K562 (cell line): ENCODE measurements around the gene INCENP. TPM values are rescaled to one million over a fixed set of nuclear protein-coding genes. Genes with fewer than 3 reads are reported as not detected.

Source experiments
- ATAC-seq: fragments of 200-7000 bp; cut with Tn5 transposase; 3 replicates; pipeline ENCODE4 v1.9.1; 2020; ENCODE audit warnings: moderate library complexity
- BruUV-seq: library from RNA; stranded (reverse); fragments of 400-500 nt; replicated peaks from 2 replicates; lab custom pipeline; 2021; lab: Mats Ljungman, UMichigan
- CTCF ChIA-PET: fragments of 300-600 bp; formaldehyde crosslinking; extraction: SDS; loops from one replicate; lab custom pipeline; 2021; ENCODE audit warnings: low intra/inter-chr PET ratio; lab: Yijun Ruan, JAX
- POLR2A ChIA-PET: fragments of 300-600, 350-650 bp; sonication (Branson Sonifier 250); formaldehyde crosslinking; extraction: SDS; loops from one replicate; lab custom pipeline; 2021; ENCODE audit warnings: antibody characterized with exemption, inconsistent platforms; lab: Yijun Ruan, JAX
- DNase-seq, 4 experiments: peaks; one replicate each; pipeline versions ENCODE4 v3.0.0 to v3.0.0-alpha.2; 2011 to 2018; ENCODE audit warnings: low spot score in 3 of 4, mixed read lengths in 3 of 4; ENCODE audit errors: extremely low read depth in 1 of 4
- FAIRE-seq: peaks from 2 replicates; lab custom pipeline; 2011; peaks lifted over from hg19 to GRCh38; lab: Jason Lieb, UNC
- H2AFZ ChIP-seq: 2 replicates; pipeline ENCODE4 v1.6.0; 2011; ENCODE audit warnings: low read depth, low read length, control low read depth, inconsistent platforms
- H3K27ac ChIP-seq: fragments of 200-600 bp; 3 replicates; pipeline ENCODE4 v1.8.0; 2011; ENCODE audit warnings: low read depth, mild to moderate bottlenecking, control low read depth, inconsistent platforms, low read length, moderate library complexity, mixed read lengths; ENCODE audit errors: extremely low read depth
- H3K27me3 ChIP-seq, 2 experiments: fragments of 300-600 bp in 1 of 2; 2 replicates in 1 of 2; 3 replicates in 1 of 2; pipeline versions ENCODE4 v1.6.0 to v1.8.0; 2011; ENCODE audit warnings: inconsistent platforms in 2 of 2, low read length in 2 of 2, mild to moderate bottlenecking in 1 of 2, mixed read lengths in 1 of 2, moderate library complexity in 1 of 2; ENCODE audit not compliant: control insufficient read depth in 2 of 2, insufficient read depth in 2 of 2
- H3K36me3 ChIP-seq: fragments of 300-600 bp; 3 replicates; pipeline ENCODE4 v1.8.0; 2011; ENCODE audit warnings: mild to moderate bottlenecking, low read length, inconsistent platforms; ENCODE audit not compliant: control insufficient read depth, insufficient read depth
- H3K4me1 ChIP-seq, 2 experiments: fragments of 200-600 bp in 1 of 2; replicated peaks in 1 of 2; 2 replicates in 1 of 2; 3 replicates in 1 of 2; pipeline versions ENCODE4 v1.5.1 to v1.8.0; 2011; ENCODE audit warnings: inconsistent platforms in 2 of 2, low read length in 2 of 2, mild to moderate bottlenecking in 1 of 2, mixed read lengths in 1 of 2, moderate library complexity in 1 of 2; ENCODE audit not compliant: control insufficient read depth in 2 of 2, insufficient read depth in 2 of 2
- H3K4me2 ChIP-seq: 2 replicates; pipeline ENCODE4 v1.6.1; 2011; ENCODE audit warnings: low read length, control low read depth, inconsistent platforms, mixed read lengths; ENCODE audit not compliant: insufficient read depth
- H3K4me3 ChIP-seq: fragments of 200-600 bp; sonication (generic), shearing (Covaris generic); 2 replicates; pipeline ENCODE4 v1.5.1; 2016; ENCODE audit warnings: control low read depth, inconsistent platforms
- H3K79me2 ChIP-seq: fragments of 200-600 bp; 3 replicates; pipeline ENCODE4 v1.8.0; 2011; ENCODE audit warnings: low read length, inconsistent platforms; ENCODE audit not compliant: control insufficient read depth, insufficient read depth
- H3K9ac ChIP-seq, 2 experiments: 2 replicates each; pipeline versions ENCODE4 v1.6.0 to v1.6.1; 2011; ENCODE audit warnings: low read depth in 2 of 2, low read length in 2 of 2, control low read depth in 1 of 2, inconsistent platforms in 1 of 2, mild to moderate bottlenecking in 1 of 2, mixed read lengths in 1 of 2; ENCODE audit not compliant: insufficient read depth in 1 of 2
- H3K9me1 ChIP-seq: one replicate; pipeline ENCODE4 v1.6.0; 2011; ENCODE audit warnings: inconsistent platforms, mild to moderate bottlenecking, low read length, moderate library complexity; ENCODE audit not compliant: control insufficient read depth, insufficient read depth
- H3K9me3 ChIP-seq: replicated peaks from 2 replicates; pipeline ENCODE4 v1.5.1; 2011; ENCODE audit warnings: low read depth, low read length, inconsistent platforms; ENCODE audit not compliant: control insufficient read depth, insufficient read depth
- H4K20me1 ChIP-seq: replicated peaks from 2 replicates; pipeline ENCODE4 v1.6.1; 2011; ENCODE audit warnings: low read length, inconsistent platforms, mixed read lengths; ENCODE audit not compliant: control insufficient read depth, insufficient read depth
- BHLHE40 ChIP-seq: IDR thresholded peaks from 2 replicates; pipeline ENCODE4 v1.6.1; 2011; ENCODE audit warnings: low read length, improper control_type of control experiment
- E2F3 ChIP-seq: fragments of 250-450 bp; sonication (Bioruptor Pico); IDR thresholded peaks from 2 replicates; pipeline ENCODE4 v1.4.0; 2020; ENCODE audit warnings: mild to moderate bottlenecking
- MGA ChIP-seq: fragments of 450-650 bp; IDR thresholded peaks from 2 replicates; pipeline ENCODE4 v1.6.1; 2016; ENCODE audit warnings: mild to moderate bottlenecking, moderate library complexity
- SRSF1 ChIP-seq: fragments of 200-400 bp; formaldehyde crosslinking; IDR thresholded peaks from 2 replicates; pipeline ENCODE4 v1.6.1; 2017; ENCODE audit warnings: mild to moderate bottlenecking, low read depth, low read length, moderate library complexity
- WGBS: fragments of 100-300 bp; shearing (Covaris generic); methylation state at CpG from one replicate; pipeline ENCODE4 v1.1.6; 2016; ENCODE audit warnings: low coverage, mixed read lengths; ENCODE audit not compliant: insufficient coverage; ENCODE audit errors: missing lambda C conversion rate; 5-methylcytosine and 5-hydroxymethylcytosine counted together
- in situ Hi-C: fragments of 300-500 bp; cut with MboI; formaldehyde crosslinking; loops from 4 replicates; pipeline ENCODE4 v1.15.0; 2018; ENCODE audit warnings: inconsistent platforms, mixed read lengths
- intact Hi-C: fragments of 100-400 bp; cut with micrococcal nuclease; formaldehyde crosslinking; loops from 2 replicates; pipeline ENCODE4 v1.14.2; 2022
- polyA plus RNA-seq, 8 experiments: library from polyadenylated mRNA; depleted of rRNA in 4 of 8; stranded (reverse) in 5 of 8; unstranded in 3 of 8; fragments of >200 nt; fragmentation: Nextera tagmentation in 2 of 8; fragmentation: Illumina TruSeq in 1 of 8; extraction: Ambion mirVana in 2 of 8; extraction: Trizol in 1 of 8; gene quantifications; 2 replicates each; pipeline versions ENCODE4 v1.2.1 to v1.2.3, GENCODE V29; 2011 to 2014; ENCODE audit warnings: inconsistent platforms in 1 of 8, missing spikeins in 1 of 8
- total RNA-seq, 7 experiments: library from RNA; depleted of rRNA in 6 of 7; stranded (reverse); fragments of >200 nt in 6 of 7; fragmentation: Illumina TruSeq in 2 of 7; extraction: Trizol in 2 of 7; gene quantifications; 2 replicates each; pipeline versions ENCODE4 v1.2.1 to v1.2.3, GENCODE V29; 2011 to 2021; ENCODE audit warnings: low replicate concordance in 1 of 7

The INCENP gene
- total and polyA plus RNA-seq, 9 of the 15 experiments (the other 6 are each of a cell fraction or from before 2014, with no cell fraction given), result 1.1 to 97.9 (median 28.2) TPM

GRCh38 chr11:62166371-62166770, 42.6 kb downstream of the INCENP start:
- in situ Hi-C loops, result no loop called here
- CTCF ChIA-PET, result no interaction called here
- H3K27ac ChIP-seq, result no peak overlapping the region
- H3K9me3 ChIP-seq, result no peaks in the 10 kb centered on the region
- H3K36me3 ChIP-seq, result no peaks in the 10 kb centered on the region
- TF ChIP-seq SRSF1, result no peak
- no peak for TF ChIP-seq E2F3 (CRISPR knock-in tag)
- TF ChIP-seq, all 486 proteins: peak for 0
- peaks cover 25 to 45% of the 10 kb centered on the region in 2 experiments for H3K27me3 ChIP-seq
- H4K20me1 ChIP-seq, result no peaks in the 10 kb centered on the region
- FAIRE-seq (no peak), ATAC-seq (no peak), DNase-seq (no peak)
- POLR2A ChIA-PET, result interaction anchor here (0.6 to 2.0 kb wide), 3 partner anchors 12 to 71 kb away, joined by 3 to 8 read pairs (median 3); no protein-coding TSS in a partner anchor
- H2AFZ ChIP-seq, result no peak overlapping the region
- BruUV-seq, result no TSS peak
- H3K9me1 ChIP-seq, result no peaks in the 10 kb centered on the region
- H3K79me2 ChIP-seq, result no peaks in the 10 kb centered on the region
- intact Hi-C loops, result no loop called here
- H3K4me1 ChIP-seq, result peaks cover 0 to 6% of the 10 kb centered on the region in 2 experiments; a peak in 3 of 5 replicates
- no peak overlapping the region for H3K4me3 ChIP-seq
- no peak overlapping the region for H3K9ac ChIP-seq
- whole genome bisulfite sequencing, result 18% methylated on average over 10 of the region's 10 CpGs
- H3K4me2 ChIP-seq, result no peak overlapping the region

GRCh38 chr11:62169448-62169847, 45.6 kb downstream of the INCENP start:
- Histone ChIP-seq H3K9me3 (no peaks in the 10 kb centered on the region), H3K9me1 (no peaks in the 10 kb centered on the region), H3K27me3 (peaks cover 28 to 56% of the 10 kb centered on the region in 2 experiments), H3K9ac (peak overlapping the region in 1 of 2 experiments; percentile 58; a peak in 2 of 4 replicates), H4K20me1 (no peaks in the 10 kb centered on the region), H3K4me3 (no peak overlapping the region), H3K27ac (no peak overlapping the region), H3K36me3 (no peaks in the 10 kb centered on the region), H3K4me2 (no peak overlapping the region; the same call in 1 of the 2 replicates), H2AFZ (peak overlapping the region; percentile 25), H3K4me1 (peaks cover 0 to 6% of the 10 kb centered on the region in 2 experiments; a peak in 3 of 5 replicates), H3K79me2 (no peaks in the 10 kb centered on the region)
- CTCF ChIA-PET, result no interaction called here
- intact Hi-C loops, result no loop called here
- in situ Hi-C loops, result no loop called here
- no TSS peak for BruUV-seq
- ATAC-seq, result no peak
- POLR2A ChIA-PET, result interaction anchor here (0.6 kb wide), 2 partner anchors 98 to 202 kb away, joined by 3 to 5 read pairs; no protein-coding TSS in a partner anchor
- FAIRE-seq, result no peak
- 17% methylated on average over 9 of the region's 10 CpGs for WGBS
- DNase-seq, result no peak
- TF ChIP-seq MGA, result peak; percentile 68
- TF ChIP-seq BHLHE40, result peak; percentile 29; the same call in 1 of the 2 replicates
